OCI-LY1 (cell line): ENCODE results near the gene TANGO6.

ENCODE experiments used
- H2AFZ ChIP-seq: fragments of 200-600 bp; sonication (generic), shearing (Covaris generic); 2 replicates; pipeline ENCODE4 v1.6.0; 2014; ENCODE audit warnings: antibody characterized with exemption, mild to moderate bottlenecking, low read length
- H3F3A ChIP-seq: fragments of 200-600 bp; sonication (generic), shearing (Covaris generic); 2 replicates; pipeline ENCODE4 v1.6.0; 2014; ENCODE audit warnings: mild to moderate bottlenecking, antibody characterized with exemption, low read length, moderate library complexity; ENCODE audit not compliant: insufficient read depth
- H3K27ac ChIP-seq: fragments of 200-600 bp; sonication (generic); 2 replicates; pipeline ENCODE4 v1.5.1; 2014; ENCODE audit warnings: low read length, mixed run types, mild to moderate bottlenecking, low read depth; ENCODE audit not compliant: poor library complexity, severe bottlenecking
- H3K27me3 ChIP-seq: fragments of 200-600 bp; sonication (generic); 2 replicates; pipeline ENCODE4 v1.6.0; 2014; ENCODE audit warnings: antibody characterized with exemption, mild to moderate bottlenecking, low read length, moderate library complexity; ENCODE audit not compliant: insufficient read depth
- H3K36me3 ChIP-seq: fragments of 200-600 bp; sonication (generic); 2 replicates; pipeline ENCODE4 v1.6.1; 2014; ENCODE audit warnings: mild to moderate bottlenecking, antibody characterized with exemption, low read length, moderate library complexity, mixed read lengths; ENCODE audit not compliant: insufficient read depth
- H3K4me1 ChIP-seq: fragments of 200-600 bp; sonication (generic); 2 replicates; pipeline ENCODE4 v1.5.1; 2014; ENCODE audit warnings: mild to moderate bottlenecking, low read length, moderate library complexity; ENCODE audit not compliant: insufficient read depth, severe bottlenecking
- H3K4me2 ChIP-seq: fragments of 200-600 bp; sonication (generic), shearing (Covaris generic); 2 replicates; pipeline ENCODE4 v1.6.1; 2014; ENCODE audit warnings: low read length
- H3K4me3 ChIP-seq: fragments of 200-600 bp; sonication (generic); 2 replicates; pipeline ENCODE4 v1.5.1; 2014; ENCODE audit warnings: low read length, low read depth, mild to moderate bottlenecking, mixed read lengths; ENCODE audit not compliant: poor library complexity, severe bottlenecking
- H3K79me2 ChIP-seq: fragments of 200-600 bp; shearing (Covaris generic); 2 replicates; pipeline ENCODE4 v1.6.1; 2016; ENCODE audit warnings: mixed run types, low read length, mixed read lengths; ENCODE audit not compliant: insufficient read depth
- H3K9ac ChIP-seq: fragments of 200-600 bp; sonication (generic), shearing (Covaris generic); 2 replicates; pipeline ENCODE4 v1.6.1; 2014; ENCODE audit warnings: mild to moderate bottlenecking, low read length, mixed read lengths
- H3K9me2 ChIP-seq: fragments of 200-600 bp; sonication (generic), shearing (Covaris generic); 2 replicates; pipeline ENCODE4 v1.6.1; 2014; ENCODE audit warnings: low read depth, mild to moderate bottlenecking, low read length, mixed read lengths
- H3K9me3 ChIP-seq: fragments of 200-600 bp; shearing (Covaris generic); 2 replicates; pipeline ENCODE4 v1.6.1; 2014; ENCODE audit warnings: low read length, mixed read lengths
- H4K20me1 ChIP-seq: fragments of 200-600 bp; sonication (generic), shearing (Covaris generic); 2 replicates; pipeline ENCODE4 v1.6.0; 2016; ENCODE audit warnings: mild to moderate bottlenecking, low read length; ENCODE audit not compliant: insufficient read depth
- EZH2 ChIP-seq: fragments of 200-600 bp; sonication (generic), shearing (Covaris generic); IDR thresholded peaks from 2 replicates; pipeline ENCODE4 v1.8.0; 2017; ENCODE audit warnings: borderline replicate concordance, mixed run types, mild to moderate bottlenecking, antibody characterized with exemption, low read length, moderate library complexity, mixed read lengths
- TF ChIP-seq, protein P1 (sequence below): fragments of 200-600 bp; sonication (generic), shearing (Covaris generic); IDR thresholded peaks from 2 replicates; pipeline ENCODE4 v1.5.1; 2017; ENCODE audit warnings: mild to moderate bottlenecking, antibody characterized with exemption, low read length, moderate library complexity, mixed read lengths

TANGO6 gene

DNA sequence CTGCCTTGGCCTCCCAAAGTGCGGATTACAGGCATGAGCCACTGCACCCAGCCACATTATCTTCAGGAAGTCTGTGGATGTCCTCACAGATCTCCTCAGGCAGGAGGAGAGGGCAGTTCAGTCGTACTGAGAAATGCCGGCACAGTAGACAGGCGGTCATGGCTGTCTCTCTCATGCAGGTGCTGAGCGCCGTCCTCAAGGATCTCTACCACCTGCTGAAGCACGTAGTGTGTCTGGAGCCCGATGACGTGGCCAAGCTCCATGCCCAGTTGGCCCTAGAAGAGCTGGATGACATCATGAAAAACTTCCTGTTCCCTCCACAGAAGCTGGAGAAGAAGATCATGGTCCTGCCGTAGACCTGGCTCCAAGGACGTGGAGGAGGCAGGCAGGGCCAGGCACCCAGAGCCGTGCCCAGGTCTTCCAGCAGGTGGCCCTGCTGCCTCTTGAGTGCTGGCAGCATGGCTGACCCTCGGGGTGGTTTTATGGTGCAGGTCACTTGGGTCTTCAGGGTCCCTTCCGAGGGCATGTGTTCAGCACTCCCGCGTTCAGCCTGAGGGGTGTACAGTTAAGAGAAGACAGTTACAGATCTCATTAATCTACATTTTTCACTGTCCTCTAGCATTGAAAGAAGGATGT is 240.1 kb downstream of the TANGO6 start:
- Histone ChIP-seq H3F3A (no peaks in the 10 kb centered on the region), H2AFZ (no peak overlapping the region), H3K27ac (no peak overlapping the region), H3K36me3 (no peaks in the 10 kb centered on the region), H3K4me2 (no peak overlapping the region), H3K4me1 (no peaks in the 10 kb centered on the region), H3K9me2 (no peaks in the 10 kb centered on the region), H4K20me1 (no peaks in the 10 kb centered on the region), H3K9me3 (no peaks in the 10 kb centered on the region), H3K4me3 (no peak overlapping the region), H3K27me3 (no peaks in the 10 kb centered on the region), H3K9ac (no peak overlapping the region), H3K79me2 (no peaks in the 10 kb centered on the region)
- TF ChIP-seq, protein P1, sequence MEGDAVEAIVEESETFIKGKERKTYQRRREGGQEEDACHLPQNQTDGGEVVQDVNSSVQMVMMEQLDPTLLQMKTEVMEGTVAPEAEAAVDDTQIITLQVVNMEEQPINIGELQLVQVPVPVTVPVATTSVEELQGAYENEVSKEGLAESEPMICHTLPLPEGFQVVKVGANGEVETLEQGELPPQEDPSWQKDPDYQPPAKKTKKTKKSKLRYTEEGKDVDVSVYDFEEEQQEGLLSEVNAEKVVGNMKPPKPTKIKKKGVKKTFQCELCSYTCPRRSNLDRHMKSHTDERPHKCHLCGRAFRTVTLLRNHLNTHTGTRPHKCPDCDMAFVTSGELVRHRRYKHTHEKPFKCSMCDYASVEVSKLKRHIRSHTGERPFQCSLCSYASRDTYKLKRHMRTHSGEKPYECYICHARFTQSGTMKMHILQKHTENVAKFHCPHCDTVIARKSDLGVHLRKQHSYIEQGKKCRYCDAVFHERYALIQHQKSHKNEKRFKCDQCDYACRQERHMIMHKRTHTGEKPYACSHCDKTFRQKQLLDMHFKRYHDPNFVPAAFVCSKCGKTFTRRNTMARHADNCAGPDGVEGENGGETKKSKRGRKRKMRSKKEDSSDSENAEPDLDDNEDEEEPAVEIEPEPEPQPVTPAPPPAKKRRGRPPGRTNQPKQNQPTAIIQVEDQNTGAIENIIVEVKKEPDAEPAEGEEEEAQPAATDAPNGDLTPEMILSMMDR, result no peak
- no peak for TF ChIP-seq EZH2

GRCh38 chr16:69084289-69084688 is 241.0 kb downstream of the TANGO6 start:
- Histone ChIP-seq H4K20me1 (no peaks in the 10 kb centered on the region), H3K9ac (no peak overlapping the region), H3K4me2 (no peak overlapping the region), H3F3A (no peaks in the 10 kb centered on the region), H3K9me2 (no peaks in the 10 kb centered on the region), H3K4me1 (no peaks in the 10 kb centered on the region), H3K27me3 (no peaks in the 10 kb centered on the region), H3K36me3 (no peaks in the 10 kb centered on the region), H3K79me2 (no peaks in the 10 kb centered on the region), H3K27ac (no peak overlapping the region), H3K4me3 (no peak overlapping the region), H2AFZ (no peak overlapping the region), H3K9me3 (no peaks in the 10 kb centered on the region)
- no peak for TF ChIP-seq EZH2
- TF ChIP-seq, protein P1, result no peak

DNA sequence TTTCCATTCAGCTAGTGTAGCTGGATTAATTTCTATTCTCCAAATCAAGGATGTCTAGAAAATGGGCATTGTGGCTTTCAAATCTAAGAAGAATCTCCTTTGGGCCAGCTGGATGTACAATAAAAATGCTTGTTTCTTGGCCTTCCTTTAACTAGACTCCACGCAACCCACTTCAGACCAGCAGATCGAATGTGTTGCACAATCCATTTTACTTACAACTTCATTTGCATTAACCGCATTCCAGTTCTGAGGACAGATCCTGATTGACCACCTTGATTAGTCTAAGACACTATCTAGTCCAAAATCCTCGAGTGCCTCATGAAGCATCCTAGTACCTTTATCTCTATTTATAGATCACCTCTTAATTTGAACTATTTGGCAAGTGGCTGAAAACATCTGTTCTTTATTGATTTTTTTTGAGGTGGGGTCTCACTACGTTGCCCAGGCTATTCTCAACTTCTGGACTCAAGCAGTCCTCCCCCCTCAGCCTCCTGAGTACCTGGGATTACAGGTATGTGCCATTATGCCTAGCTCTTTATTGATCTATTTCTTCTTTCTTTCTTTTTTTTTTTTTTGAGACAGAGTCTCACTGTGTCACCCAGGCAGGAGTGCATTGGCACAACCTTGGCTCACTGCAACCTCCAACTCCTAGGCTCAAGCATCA is 241.8 kb downstream of the TANGO6 start:
- Histone ChIP-seq H4K20me1 (no peaks in the 10 kb centered on the region), H3K4me2 (no peak overlapping the region), H3K4me1 (no peaks in the 10 kb centered on the region), H3F3A (no peaks in the 10 kb centered on the region), H3K36me3 (no peaks in the 10 kb centered on the region), H3K27me3 (no peaks in the 10 kb centered on the region), H2AFZ (no peak overlapping the region), H3K4me3 (no peak overlapping the region), H3K9me3 (no peaks in the 10 kb centered on the region), H3K27ac (no peak overlapping the region), H3K9me2 (no peaks in the 10 kb centered on the region), H3K9ac (no peak overlapping the region), H3K79me2 (no peaks in the 10 kb centered on the region)
- no peak for TF ChIP-seq EZH2
- TF ChIP-seq, protein P1, result no peak
